Activated gamma-delta T cell treated with Interleukin-2 at 50 U/mL for 16 hours (primary cell): ENCODE data around the gene BMS1.
"Not testable (repeated sequence)": the region's sequence is repeated elsewhere in the genome, so short reads cannot be mapped to it uniquely, and the experiment has no call there.

Source experiments
- DNase-seq: peaks from one replicate; pipeline ENCODE4 v3.0.0-alpha.2; 2020

Gene BMS1, protein sequence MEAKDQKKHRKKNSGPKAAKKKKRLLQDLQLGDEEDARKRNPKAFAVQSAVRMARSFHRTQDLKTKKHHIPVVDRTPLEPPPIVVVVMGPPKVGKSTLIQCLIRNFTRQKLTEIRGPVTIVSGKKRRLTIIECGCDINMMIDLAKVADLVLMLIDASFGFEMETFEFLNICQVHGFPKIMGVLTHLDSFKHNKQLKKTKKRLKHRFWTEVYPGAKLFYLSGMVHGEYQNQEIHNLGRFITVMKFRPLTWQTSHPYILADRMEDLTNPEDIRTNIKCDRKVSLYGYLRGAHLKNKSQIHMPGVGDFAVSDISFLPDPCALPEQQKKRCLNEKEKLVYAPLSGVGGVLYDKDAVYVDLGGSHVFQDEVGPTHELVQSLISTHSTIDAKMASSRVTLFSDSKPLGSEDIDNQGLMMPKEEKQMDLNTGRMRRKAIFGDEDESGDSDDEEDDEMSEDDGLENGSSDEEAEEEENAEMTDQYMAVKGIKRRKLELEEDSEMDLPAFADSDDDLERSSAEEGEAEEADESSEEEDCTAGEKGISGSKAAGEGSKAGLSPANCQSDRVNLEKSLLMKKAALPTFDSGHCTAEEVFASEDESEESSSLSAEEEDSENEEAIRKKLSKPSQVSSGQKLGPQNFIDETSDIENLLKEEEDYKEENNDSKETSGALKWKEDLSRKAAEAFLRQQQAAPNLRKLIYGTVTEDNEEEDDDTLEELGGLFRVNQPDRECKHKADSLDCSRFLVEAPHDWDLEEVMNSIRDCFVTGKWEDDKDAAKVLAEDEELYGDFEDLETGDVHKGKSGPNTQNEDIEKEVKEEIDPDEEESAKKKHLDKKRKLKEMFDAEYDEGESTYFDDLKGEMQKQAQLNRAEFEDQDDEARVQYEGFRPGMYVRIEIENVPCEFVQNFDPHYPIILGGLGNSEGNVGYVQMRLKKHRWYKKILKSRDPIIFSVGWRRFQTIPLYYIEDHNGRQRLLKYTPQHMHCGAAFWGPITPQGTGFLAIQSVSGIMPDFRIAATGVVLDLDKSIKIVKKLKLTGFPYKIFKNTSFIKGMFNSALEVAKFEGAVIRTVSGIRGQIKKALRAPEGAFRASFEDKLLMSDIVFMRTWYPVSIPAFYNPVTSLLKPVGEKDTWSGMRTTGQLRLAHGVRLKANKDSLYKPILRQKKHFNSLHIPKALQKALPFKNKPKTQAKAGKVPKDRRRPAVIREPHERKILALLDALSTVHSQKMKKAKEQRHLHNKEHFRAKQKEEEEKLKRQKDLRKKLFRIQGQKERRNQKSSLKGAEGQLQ

DNA sequence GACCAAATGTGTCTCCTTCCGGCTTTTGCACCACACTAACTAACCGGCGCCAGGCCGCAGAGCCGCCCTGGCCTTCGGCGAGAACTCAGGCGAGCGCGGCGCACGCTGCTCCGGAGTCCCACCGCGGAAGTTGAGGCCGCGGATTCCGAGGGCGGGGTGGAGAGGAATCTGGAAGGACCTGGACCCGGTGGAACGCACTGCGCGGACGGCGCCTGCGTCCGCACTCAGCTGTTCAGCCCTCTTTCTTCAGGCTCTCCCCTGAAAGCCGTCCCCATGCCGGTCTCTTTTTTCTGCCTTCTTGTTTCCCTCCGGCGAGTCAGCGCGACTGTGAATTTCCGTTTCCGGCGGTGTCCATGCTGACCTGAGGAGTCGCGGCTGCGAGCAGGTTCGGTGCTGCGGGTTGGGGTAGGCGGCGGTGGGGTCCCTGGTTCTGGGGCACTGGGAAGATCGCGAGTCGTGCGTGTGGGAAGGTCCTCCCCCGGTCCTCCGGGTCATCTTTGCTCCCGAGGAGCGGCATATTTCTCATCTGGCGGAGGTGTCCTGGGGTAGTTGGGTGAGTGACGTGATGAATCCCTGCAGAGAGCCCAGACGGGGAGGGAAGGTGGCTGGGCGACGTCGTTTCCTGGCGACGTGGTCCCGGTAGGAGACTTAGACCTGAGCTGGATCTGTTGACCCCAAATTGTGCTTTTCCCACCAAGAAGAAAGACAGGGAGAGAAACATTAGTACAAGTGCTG is at the start of gene BMS1:
TSS of gene BMS1 (plus strand) at position 350 of the 735 bp plus-strand sequence. CDS start 1,600 bp downstream, outside the sequence.
- peak; percentile 82 for DNase-seq

DNA sequence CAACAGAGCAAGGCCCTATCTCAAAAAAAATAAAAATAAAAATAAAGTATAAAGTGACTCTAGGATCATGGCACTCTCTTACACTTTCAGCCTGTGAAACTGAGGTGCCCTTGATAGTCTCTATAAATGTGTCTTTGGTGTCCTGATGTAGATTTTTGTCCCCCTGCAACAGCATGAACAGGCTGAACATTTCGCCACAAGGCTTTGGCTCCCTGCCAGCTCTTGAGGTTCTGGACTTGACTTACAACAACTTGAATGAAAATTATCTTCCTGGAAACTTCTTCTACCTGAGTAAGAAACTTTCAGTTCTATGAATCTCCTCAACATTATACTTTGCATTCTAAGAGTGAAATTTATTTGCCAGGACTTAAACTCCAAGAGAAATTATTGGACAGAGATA is 48.1 kb upstream of the BMS1 start:
- no peak for DNase-seq

DNA sequence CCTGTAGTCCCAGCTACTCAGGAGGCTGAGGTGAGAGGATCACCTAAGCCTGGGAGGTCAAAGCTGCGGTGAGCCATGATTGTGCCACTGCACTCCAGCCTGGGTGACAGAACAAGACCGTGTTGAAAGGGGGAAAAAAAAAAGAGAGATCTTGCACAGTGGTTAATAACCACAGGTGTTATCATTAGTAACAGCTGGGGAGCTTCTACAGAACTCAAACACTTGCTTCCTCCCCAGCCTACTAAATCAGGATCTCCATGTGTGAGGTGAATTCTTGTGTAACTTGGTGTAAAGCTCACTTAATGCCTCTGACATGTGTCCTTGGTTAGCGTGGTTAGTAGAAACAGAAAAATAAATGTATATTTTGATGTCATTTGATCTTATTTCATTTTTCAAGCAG is 43.9 kb upstream of the BMS1 start:
- DNase-seq: no peak

DNA sequence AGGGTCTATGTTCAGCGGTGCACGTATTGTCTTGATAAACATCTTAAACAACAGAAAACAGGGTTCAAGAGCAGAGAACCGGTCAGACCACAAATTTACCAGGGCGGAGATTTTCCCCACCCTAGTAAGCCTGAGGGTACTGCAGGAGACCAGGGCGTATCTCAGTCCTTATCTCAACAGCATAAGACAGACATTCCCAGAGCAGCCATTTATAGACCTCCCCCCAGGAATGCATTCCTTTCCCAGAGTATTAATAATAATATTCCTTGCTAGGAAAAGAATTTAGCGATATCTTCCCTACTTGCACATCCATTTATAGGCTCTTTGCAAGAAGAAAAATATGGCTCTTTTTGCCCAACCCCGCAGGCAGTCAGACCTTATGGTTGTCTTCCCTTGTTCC is 41.1 kb upstream of the BMS1 start:
- DNase-seq: not testable (repeated sequence)

DNA sequence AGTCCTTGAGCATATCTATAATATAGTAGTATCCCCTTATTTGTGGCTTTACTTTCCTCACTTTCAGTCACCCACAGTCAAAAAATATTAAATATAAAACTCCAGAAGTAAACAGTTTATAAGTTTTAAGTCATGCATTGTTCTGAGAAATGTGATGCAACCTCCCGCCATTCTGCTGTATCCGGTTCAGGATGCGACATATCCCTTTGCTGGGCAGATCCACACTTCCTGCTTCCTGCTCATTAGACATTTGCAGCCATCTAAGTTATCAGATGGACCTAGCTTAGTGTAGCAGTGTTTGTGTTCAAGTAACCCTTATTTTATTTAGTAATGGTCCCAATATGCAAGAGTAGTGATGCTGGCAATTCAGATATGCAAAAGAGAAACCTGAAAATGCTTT is 38.9 kb upstream of the BMS1 start:
- no peak for DNase-seq

DNA sequence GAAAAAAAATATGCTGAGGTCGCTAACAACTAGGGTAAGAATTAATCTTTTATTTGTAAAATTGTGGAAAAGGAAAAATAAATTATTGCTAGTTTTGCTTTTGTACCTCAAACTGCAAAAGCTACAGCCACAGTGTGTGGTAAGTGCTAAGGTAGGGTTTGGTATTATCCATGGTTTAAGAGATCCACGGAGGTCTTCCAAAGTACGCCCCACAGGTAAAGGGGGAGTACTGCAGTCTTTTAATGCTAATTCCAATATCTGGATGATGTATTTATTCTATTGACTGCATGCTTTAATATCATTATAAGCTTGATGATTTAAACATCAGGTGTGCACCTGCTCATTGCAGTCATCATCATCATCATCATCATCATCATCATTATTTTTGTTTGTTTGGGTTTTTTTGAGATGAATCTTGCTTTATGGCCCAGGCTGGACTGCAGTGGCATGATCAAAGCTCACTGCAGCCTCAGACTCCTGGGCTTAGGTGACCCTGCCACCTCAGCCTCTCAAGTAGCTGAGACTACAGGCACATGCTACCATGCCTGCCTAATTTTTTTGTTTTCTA is 38.4 kb upstream of the BMS1 start:
- no peak for DNase-seq

DNA sequence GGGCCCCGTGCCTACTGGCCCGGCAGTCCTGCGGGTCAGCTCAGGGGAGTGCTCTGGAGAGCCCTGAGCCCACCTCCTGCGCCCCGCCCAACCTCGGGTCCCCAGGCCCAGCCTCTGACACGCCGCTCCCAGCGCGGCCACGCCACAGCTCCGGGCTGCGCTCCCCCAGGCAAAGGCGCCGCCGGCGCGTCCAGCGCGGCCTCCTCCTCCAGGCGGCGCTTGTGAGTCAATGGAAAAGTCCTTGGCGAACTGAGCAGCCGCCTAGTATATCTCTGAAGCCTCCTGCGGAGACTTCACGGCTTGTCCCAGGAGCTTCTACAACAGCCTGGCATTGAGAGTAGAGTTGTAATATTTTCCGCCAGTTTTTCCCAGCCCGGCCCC is 29.5 kb upstream of the BMS1 start:
- peak; percentile 51 for DNase-seq

DNA sequence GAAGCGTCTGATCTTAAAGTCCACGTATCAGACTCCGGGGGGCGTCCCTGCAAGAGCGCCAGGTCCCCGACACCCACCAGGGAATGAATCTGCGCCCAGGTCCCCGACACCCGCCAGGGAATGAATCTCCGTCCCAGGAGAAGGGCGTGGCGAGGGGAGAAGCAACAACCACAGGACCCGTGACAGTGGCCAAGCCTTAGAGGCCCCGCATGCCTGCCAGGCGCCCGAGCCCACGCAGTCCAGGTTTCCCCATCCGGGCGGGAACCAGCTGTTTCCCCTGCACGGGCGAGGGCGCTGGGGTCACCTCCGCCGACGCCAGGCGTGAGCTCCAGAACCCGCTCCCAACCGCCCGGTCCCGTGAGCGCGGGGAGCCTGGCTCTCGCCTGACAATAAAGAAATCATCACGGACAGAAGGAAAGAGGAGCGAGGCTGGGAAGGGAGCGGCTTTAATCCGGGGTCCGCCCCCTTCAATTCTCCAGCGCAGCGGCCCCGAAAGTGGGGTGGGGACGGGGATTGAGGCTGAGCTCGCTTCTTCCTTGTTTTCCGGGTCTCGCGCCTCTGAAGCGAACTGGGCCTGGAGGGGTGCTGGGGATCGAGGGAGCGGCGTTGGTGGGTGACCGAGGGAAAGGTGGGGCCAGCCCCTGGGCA is 29.0 kb upstream of the BMS1 start:
- no peak for DNase-seq

DNA sequence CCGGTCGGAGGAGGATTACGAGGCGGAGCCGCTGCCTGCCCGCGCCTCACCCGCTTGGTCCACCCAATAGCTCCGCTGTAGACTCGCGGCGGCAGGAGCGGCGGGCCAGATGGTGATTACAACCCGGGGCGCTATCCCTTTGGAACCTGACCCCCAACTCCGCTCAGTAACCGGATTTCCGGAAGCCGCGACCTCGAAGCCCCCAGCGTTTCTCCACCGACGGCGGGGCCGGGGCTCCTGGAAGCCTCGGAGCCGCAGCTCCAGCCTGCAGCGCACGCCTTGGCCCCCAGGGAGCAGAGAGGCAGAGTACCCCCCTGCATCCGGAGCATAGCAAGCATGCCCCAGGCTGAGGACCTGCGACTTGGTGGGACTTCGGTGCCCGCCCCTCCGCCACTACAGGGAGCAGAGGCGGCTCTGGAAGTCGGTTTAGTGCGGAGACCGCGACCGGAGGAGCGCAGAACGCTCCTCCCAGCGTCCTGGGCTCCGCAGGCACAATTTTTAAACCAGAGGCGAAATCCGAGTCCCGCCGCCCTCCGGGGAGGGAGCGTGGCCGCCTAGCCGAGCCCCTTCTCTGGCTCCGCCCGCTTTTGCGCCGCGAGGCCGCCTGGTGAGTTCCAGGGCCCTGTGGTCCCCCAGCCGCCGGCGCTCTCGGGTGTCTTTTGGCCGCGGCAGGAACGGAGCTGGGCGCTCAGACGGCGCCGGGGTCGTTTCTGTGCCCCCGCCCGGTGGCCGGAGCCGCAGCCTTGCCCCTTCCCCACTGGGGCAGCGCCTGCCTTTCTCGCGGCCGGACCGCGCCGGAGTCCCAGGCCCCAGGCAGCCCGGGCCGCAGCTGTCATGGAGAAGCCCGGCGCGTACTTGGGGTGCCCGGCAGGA is 28.2 kb upstream of the BMS1 start:
- DNase-seq: peak; percentile 23

DNA sequence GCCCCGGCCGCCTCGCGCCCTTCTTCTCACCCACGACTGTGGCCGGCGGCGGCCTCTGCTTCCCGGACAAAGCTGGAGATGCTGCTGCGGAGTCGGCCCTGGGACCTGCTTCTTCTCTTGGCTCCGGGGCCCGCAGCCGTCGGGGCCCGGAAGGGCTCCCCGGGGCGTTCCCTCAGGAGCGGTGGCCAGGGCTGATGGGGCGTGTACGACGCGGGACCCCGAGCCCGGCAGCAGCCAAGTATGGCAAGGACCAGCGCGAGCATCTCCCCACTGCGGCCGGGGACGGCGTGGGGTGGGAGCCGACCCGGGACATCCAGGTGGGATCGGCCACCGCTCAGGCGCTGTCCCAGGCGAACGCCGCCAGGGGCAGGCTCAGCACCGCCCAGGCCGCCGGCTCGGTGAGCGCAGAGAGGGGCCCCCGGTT is 27.6 kb upstream of the BMS1 start:
- DNase-seq: no peak

DNA sequence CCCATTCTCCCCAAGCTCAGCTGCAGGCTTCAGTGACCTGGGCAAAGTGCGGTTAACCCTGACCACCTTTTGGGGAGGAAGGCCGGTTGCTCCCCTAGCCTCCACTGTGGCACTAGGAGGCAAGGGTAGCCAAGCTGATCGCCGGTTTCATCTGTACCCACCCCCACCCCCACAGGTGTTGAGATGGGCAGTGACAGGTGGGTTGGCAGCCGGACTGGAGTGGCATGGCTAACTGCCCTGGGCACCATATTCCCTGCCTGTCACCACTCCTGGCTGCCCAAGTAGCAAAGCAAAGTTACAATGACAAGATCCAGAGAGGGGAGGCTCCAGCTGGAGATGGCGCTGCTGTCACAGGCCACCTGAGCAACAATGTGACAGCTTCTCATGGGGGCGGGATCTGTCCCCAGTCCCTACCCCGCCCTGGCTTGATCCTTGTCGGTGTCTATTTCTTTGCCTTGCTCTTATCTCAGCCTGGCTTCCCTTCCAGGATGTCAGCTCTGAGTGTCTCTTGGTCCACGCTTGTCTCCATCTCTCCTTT is 27.0 kb upstream of the BMS1 start:
- DNase-seq: no peak

DNA sequence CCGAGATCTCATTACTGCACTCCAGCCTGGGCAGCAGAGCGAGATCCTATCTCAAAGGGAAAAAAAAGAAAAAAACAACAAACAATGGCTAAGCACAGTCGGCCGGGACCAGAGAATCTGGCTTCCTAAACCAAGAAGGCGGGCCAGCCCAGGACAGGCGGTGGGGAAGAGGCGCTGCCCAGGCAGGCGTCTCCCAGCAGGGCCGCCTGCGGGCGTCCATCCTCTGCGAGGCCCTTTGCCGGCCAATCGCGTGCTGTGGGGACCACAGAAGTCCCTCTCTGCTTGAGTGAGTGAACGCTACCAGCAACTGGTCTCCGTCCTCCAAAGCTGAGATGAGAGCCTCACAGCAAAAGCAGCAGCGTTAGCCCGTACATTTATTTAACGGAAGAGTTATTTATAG is 14.7 kb upstream of the BMS1 start:
- DNase-seq: no peak

DNA sequence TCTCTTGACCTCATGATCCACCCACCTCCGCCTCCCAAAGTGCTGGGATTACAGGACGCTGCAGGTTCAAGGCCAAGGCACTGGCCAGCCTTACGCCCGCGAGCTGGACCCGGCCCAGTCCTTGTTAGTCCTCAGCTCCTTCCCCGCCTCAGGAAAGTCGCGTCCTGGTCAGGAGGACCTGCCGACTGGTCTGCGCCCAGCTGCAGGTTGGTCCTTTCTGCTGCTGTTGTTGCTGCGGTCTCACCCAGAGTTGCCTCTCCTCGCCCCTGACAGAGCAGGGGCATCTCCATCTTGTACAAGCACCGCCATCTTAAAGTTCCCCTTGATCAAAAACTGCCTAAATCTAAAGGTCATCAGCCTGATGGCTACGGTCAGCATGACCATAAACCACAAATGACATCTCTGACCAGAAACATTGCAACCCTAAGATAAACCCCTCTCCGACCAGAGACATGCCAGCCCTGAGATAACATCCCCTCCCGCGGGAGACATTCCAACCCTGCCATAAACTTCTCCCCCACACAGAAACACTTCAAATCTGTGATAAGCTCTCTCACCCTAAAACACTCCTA is 13.9 kb upstream of the BMS1 start:
- DNase-seq: no peak

DNA sequence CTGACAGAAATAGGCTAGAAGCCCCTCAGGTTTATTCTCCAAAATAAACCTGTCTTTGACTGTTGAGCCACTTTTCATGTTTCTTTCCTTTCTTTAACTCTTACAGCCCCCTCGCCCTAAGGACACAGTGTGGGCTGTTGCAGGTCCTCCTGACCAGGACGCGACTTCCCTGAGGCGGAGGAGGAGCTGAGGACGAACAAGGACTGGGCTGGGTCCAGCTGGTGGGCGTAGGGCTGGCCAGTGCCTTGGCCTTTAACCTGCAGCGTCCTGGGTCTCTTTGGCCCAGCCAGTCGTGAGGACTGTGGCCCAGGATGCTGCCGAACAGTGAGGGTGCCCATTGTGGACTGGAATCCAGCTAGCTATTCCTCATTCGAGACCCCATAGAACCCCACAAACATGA is 13.4 kb upstream of the BMS1 start:
- no peak for DNase-seq

DNA sequence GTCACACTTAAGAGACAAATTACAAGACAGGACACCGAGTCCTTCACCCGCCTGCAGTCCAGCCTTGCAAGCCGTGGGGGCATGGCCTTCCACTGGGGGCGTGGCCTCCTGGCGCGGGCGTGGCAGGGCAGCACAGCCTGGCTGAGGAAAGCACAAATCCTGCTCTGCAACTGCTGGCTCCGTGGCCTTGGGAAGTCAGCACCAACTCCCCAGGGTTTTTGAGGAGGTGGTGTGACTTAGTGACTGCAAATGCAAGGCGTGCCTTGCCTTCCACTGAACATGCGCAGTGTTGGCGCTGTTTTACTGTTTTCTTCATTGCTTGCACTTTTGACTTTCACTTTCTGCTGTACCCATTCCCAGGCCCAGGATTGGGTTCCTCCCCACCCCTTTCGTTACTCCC is 12.9 kb upstream of the BMS1 start:
- no peak for DNase-seq

DNA sequence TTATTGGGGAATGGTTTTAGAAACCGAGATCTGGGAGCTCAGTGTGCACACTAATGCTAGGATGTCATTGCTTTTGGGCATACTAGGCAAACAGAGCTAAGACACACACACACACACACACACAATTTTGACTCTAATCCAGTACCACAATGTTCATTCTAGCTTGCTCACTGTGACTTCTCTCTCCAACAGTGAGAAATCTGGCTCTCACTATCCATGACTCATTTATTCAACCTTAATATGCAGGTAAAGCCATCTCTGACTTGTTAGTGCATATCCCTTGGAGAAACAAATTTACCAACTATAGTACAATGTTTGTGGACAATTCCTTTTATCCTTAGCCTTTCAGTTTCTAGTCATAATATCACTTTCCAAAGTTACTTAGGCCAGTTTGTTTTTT is 5.9 kb upstream of the BMS1 start:
- DNase-seq: no peak

DNA sequence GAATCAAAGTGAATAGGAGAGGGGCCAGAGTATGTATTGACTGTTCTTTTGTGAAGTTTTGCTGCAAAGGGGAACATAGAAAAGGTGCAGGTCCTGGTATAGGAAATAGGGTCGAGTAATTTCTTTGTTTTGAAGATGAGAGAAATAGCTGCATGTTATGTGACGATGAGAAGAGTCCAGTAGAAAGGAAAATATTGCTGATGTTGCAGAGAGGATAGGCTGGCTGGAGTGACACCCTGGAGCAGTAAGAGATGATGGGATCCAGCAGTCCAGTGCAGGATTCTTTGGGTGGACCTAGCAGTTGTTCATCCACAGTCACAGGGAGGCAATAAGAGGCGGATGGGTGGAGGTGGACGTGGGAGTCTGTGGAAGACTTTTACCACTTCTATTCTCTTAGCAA is 2.1 kb upstream of the BMS1 start:
- DNase-seq: no peak

DNA sequence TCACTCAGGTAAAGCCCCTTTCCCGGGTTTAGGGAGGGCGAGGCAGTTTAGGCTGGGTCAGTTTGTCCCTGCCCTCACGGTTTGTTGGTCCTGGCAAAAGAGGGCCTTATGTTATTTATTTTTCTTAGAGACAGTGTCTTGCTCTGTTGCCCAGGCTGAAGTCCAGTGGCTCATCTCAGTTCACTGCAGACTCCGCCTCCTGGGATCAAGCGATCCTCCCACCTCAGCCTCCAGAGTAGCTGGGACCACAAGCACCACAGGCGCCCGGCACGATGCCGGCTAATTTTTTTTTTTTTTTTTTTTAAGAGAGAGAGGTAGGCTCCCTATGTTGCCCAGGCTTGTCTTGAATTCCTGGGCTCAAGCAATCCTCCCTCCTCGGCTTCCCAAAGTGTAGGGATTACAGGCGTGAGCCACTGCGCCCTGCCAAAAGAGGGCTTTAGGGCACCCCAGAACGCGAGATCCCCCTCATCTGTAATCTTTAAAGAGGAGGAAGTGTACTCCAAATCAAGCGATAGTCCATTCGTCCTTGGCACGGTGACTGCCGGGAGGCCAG is 626 bp upstream of the BMS1 start:
- no peak for DNase-seq

DNA sequence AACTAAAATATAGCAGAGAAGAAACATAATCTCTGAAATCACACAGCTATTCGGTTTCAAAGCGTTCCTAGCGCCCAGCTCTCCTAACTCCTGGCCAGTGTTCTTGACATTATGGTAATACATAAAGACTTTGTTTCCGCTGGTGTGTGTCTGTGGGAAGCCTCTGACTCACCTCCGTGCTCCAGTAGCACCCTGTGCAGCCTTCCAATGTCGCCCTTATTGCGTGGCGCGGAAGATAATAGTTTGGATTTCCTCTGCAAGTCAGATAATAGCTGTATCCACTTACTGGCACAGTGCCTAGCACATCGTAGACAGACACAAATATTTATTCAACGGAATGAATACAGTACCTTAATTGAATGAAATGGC is 570 bp downstream of the BMS1 start:
- no peak for DNase-seq

DNA sequence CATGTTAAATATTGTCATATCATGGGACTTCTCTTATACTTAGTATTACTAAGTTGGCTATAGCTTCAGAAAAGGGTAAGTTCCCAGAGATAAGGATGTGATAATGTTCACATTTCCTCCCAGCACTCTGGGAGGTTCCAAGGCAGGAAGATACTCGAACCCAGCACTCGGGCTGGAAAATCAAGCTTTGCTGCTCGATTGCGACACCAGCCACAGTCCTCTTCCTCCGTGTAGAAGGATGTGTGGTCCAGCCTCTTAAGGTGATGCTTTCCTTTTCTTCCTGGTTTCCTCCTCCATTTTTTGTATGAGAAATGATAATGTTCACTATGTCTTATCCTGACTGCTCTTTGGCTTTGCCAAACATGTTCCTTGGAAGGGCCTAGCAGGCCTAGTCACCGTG is 3.2 kb downstream of the BMS1 start:
- DNase-seq: no peak
